Measurements from ENCODE around the gene MYL11. TPM values are rescaled to one million over a fixed set of nuclear protein-coding genes. Genes with fewer than 3 reads are reported as not detected.

Gene MYL11
- polyA plus RNA-seq, 1 donor from 2014 or later = 1.7 TPM

- Mint-ChIP-seq H3K36me3 (peaks cover 3% of the 10 kb centered on the region), H3K27me3 (peaks cover 2% of the 10 kb centered on the region), H3K4me3 (peak overlapping the region; percentile 87 to 97 (median 91)), H3K27ac (peak overlapping the region; percentile 59 to 81 (median 71)), H3K4me1 (peaks cover 12 to 17% (median 16%) of the 10 kb centered on the region in 3 donors), H3K9me3 (no peaks in the 10 kb centered on the region)
These were observed 33.4 kb downstream of the MYL11 start for GRCh38 chr16:30407804-30408534.

GRCh38 chr16:30409125-30410060 lies 34.8 kb downstream of the MYL11 start:
- Mint-ChIP-seq H3K9me3 (no peaks in the 10 kb centered on the region), H3K36me3 (peaks cover 6% of the 10 kb centered on the region), H3K27ac (peak overlapping the region; percentile 31 to 91 (median 81)), H3K4me1 (peaks cover 12 to 16% (median 13%) of the 10 kb centered on the region in 3 donors), H3K27me3 (no peaks in the 10 kb centered on the region), H3K4me3 (peak overlapping the region; percentile 9 to 87 (median 53))

- Mint-ChIP-seq H3K27ac (no peak overlapping the region), H3K27me3 (no peaks in the 10 kb centered on the region), H3K9me3 (no peaks in the 10 kb centered on the region), H3K36me3 (peaks cover 2% of the 10 kb centered on the region), H3K4me3 (peak overlapping the region in 1 of 4 donors; percentile 22), H3K4me1 (peaks cover 14 to 18% (median 15%) of the 10 kb centered on the region in 3 donors)
These were observed 38.7 kb downstream of the MYL11 start for GRCh38 chr16:30413112-30413806.

- Mint-ChIP-seq H3K27ac (no peak overlapping the region), H3K9me3 (no peaks in the 10 kb centered on the region), H3K4me1 (peaks cover 9 to 16% (median 11%) of the 10 kb centered on the region in 3 donors), H3K36me3 (peaks cover 2% of the 10 kb centered on the region), H3K27me3 (no peaks in the 10 kb centered on the region), H3K4me3 (peak overlapping the region in 1 of 4 donors; percentile 22)
These were observed 39.6 kb downstream of the MYL11 start for GRCh38 chr16:30414159-30414558.

- Mint-ChIP-seq H3K9me3 (no peaks in the 10 kb centered on the region), H3K27ac (peak overlapping the region in 1 of 3 donors; percentile 6), H3K4me1 (peaks cover 5 to 11% (median 10%) of the 10 kb centered on the region in 3 donors), H3K36me3 (peaks cover 4% of the 10 kb centered on the region), H3K4me3 (no peak overlapping the region), H3K27me3 (no peaks in the 10 kb centered on the region)
These were observed 41.5 kb downstream of the MYL11 start for GRCh38 chr16:30416047-30416603.

GRCh38 chr16:30416624-30417528 lies 42.3 kb downstream of the MYL11 start:
- H3K27ac Mint-ChIP-seq = peak overlapping the region in 2 of 3 donors; percentile 6 to 60
- no peaks in the 10 kb centered on the region for H3K27me3 Mint-ChIP-seq
- no peaks in the 10 kb centered on the region for H3K9me3 Mint-ChIP-seq
- H3K36me3 Mint-ChIP-seq = peaks cover 6% of the 10 kb centered on the region
- H3K4me3 Mint-ChIP-seq = peak overlapping the region; percentile 65 to 87 (median 70)
- H3K4me1 Mint-ChIP-seq = peaks cover 7 to 11% (median 10%) of the 10 kb centered on the region in 3 donors

- peak overlapping the region; percentile 74 to 87 (median 80) for H3K4me3 Mint-ChIP-seq
- H3K27me3 Mint-ChIP-seq = no peaks in the 10 kb centered on the region
These were observed 43.1 kb downstream of the MYL11 start for GRCh38 chr16:30417529-30418349.

GRCh38 chr16:30418350-30419181 lies 44.0 kb downstream of the MYL11 start:
- Mint-ChIP-seq H3K9me3 (no peaks in the 10 kb centered on the region), H3K4me1 (peaks cover 7 to 11% (median 10%) of the 10 kb centered on the region in 3 donors), H3K36me3 (peaks cover 6% of the 10 kb centered on the region), H3K4me3 (peak overlapping the region; percentile 74 to 87 (median 78)), H3K27ac (peak overlapping the region; percentile 80 to 92 (median 82)), H3K27me3 (no peaks in the 10 kb centered on the region)

More at GRCh38 chr16:30417529-30418349, 43.1 kb downstream of the MYL11 start:
- no peaks in the 10 kb centered on the region for H3K9me3 Mint-ChIP-seq
- peaks cover 7 to 11% (median 10%) of the 10 kb centered on the region in 3 donors for H3K4me1 Mint-ChIP-seq
- peak overlapping the region in 2 of 3 donors; percentile 86 to 92 for H3K27ac Mint-ChIP-seq
- H3K36me3 Mint-ChIP-seq = peaks cover 6% of the 10 kb centered on the region

GRCh38 chr16:30421010-30421409 lies 46.4 kb downstream of the MYL11 start:
- H3K9me3 Mint-ChIP-seq = no peaks in the 10 kb centered on the region
- peak overlapping the region in 2 of 3 donors; percentile 2 to 61 for H3K27ac Mint-ChIP-seq
- H3K4me1 Mint-ChIP-seq = peaks cover 7 to 11% (median 10%) of the 10 kb centered on the region in 3 donors
- peaks cover 7% of the 10 kb centered on the region for H3K36me3 Mint-ChIP-seq
- no peaks in the 10 kb centered on the region for H3K27me3 Mint-ChIP-seq
- peak overlapping the region in 1 of 4 donors; percentile 61 for H3K4me3 Mint-ChIP-seq
